Measurements from ENCODE around the gene CAPN12. TPM values are rescaled to one million over a fixed set of nuclear protein-coding genes. Genes with fewer than 3 reads are reported as not detected.

CAPN12 gene
- total RNA-seq, 2 donors from 2014 or later, result 0.74 to 0.90 TPM

DNA sequence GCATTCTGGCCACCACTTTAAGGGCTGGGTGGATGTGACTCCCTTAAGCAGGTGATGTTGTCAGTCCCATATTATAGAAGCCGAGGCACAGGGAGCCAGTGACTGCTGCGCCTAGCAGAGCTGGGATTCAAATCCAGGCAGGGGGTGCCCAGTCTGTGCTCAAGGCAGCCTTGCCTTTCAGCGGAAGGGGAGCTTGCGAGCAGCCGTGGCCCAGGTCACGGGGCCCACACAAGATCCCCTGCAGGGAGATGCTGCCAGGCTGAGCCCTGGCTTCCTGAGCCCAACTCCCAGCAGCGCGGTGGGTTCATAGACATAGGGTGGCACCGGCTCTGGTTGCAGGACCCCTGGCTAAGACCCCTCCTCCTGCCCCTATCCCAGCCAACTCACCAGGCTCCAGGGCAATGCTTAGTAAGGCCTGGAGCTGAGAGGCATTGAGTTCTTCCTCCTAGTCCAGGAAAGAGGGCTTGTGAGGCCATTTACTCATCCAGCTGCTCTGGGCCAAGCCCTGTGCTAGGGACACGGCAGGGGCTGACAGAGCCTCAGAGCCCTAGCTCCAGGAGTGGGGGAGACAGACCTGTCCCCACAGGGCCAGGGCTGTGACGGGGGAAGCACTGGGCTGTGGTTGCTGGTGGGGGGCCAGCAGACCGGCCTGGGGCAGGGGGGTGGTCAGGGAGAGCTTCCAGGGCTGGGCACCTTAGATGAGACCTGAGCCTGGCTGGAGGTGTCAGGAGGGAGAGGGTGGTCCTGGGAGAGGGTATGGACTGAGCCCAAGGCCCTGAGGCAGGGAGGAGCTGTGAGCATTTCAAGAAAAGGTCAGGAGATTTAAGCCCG, 9.6 kb downstream of the CAPN12 start:
- no peak for DNase-seq (ENCODE audit: low spot score)
- H3K4me3 ChIP-seq, result no peak overlapping the region

DNA sequence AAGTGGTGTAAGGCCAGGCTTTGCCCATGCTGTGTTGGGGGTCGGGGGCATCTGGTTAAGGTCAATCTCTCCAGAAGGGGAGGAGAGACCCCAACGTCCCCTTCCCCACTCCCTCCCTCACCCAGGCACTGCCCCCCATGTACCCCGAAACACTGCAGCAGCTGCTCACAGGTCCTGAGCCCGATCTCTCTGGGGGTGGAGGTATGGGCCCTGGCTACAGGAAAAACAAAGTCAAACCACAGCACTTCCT, 10.2 kb downstream of the CAPN12 start:
- Histone ChIP-seq H3K36me3 (peaks cover 24% of the 10 kb centered on the region), H3K27me3 (no peaks in the 10 kb centered on the region), H3K9me3 (no peaks in the 10 kb centered on the region), H3K4me1 (peaks cover 0 to 52% of the 10 kb centered on the region in 2 donors), H3K4me3 (no peak overlapping the region), H3K27ac (peak overlapping the region; percentile 63 to 71)
- no peak for DNase-seq (ENCODE audit: low spot score)
- TF ChIP-seq, protein P1, sequence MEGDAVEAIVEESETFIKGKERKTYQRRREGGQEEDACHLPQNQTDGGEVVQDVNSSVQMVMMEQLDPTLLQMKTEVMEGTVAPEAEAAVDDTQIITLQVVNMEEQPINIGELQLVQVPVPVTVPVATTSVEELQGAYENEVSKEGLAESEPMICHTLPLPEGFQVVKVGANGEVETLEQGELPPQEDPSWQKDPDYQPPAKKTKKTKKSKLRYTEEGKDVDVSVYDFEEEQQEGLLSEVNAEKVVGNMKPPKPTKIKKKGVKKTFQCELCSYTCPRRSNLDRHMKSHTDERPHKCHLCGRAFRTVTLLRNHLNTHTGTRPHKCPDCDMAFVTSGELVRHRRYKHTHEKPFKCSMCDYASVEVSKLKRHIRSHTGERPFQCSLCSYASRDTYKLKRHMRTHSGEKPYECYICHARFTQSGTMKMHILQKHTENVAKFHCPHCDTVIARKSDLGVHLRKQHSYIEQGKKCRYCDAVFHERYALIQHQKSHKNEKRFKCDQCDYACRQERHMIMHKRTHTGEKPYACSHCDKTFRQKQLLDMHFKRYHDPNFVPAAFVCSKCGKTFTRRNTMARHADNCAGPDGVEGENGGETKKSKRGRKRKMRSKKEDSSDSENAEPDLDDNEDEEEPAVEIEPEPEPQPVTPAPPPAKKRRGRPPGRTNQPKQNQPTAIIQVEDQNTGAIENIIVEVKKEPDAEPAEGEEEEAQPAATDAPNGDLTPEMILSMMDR (IDR thresholded peaks at IDR 0.05), result no peak

More for the DNA sequence above, 9.6 kb downstream of the CAPN12 start:
- H3K4me1 ChIP-seq, result peaks cover 0 to 47% of the 10 kb centered on the region in 2 donors
- H3K27me3 ChIP-seq, result no peaks in the 10 kb centered on the region
- H3K27ac ChIP-seq, result peak overlapping the region; percentile 63 to 71
- H3K36me3 ChIP-seq, result peaks cover 18% of the 10 kb centered on the region
- TF ChIP-seq, protein P1 (IDR thresholded peaks at IDR 0.05), result no peak
- no peaks in the 10 kb centered on the region for H3K9me3 ChIP-seq

DNA sequence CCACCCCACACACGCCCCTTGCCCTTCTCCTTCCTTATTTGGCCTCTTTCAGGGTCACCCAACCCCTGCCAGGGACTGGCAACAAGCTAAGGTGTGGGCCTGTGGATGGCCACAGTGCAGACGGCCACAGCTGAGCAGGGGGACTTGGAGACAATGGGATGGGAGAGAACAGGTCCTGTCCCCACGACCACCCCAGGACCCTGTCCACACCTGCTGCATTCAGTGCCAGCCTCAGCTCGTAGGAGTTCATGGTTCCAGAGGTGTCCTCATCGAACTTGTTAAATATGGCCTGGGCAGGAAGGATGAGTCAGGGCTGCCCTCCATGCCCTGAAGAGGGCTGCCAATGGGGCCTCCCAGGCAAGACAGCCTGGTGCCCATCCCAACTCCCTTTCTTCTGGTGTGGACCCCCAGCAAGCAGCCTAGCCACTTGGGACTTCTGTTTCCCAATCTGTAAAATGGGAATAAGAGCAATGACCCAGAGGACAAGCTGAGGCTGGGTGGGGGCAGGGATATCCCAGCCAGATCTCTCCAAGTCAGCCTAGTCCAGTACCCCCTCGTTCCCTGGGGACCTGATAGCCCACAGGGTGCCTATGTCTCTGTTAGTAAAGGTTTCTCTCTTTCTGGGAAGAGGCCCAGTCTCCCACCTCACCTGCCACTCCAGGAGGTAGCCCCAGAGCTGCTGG, 10.6 kb downstream of the CAPN12 start:
- H3K9me3 ChIP-seq, result no peaks in the 10 kb centered on the region
- H3K4me3 ChIP-seq, result no peak overlapping the region
- no peak for DNase-seq (ENCODE audit: low spot score)
- H3K4me1 ChIP-seq, result peaks cover 0 to 56% of the 10 kb centered on the region in 2 donors
- peak overlapping the region; percentile 63 to 71 for H3K27ac ChIP-seq
- H3K36me3 ChIP-seq, result peaks cover 28% of the 10 kb centered on the region
- TF ChIP-seq, protein P1 (IDR thresholded peaks at IDR 0.05), result no peak
- no peaks in the 10 kb centered on the region for H3K27me3 ChIP-seq

DNA sequence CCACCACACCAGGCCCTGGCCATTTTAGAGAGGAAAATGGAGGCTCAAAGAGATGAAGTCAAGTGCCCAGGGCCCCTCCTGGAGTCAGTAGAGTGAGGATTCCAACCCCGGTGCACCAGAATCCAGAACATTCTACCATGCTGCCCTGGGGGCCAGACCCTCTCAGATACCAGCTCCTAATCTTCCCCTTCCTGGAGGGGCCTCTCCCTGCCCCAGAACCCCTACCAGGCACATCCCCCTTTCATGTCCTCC, 11.1 kb downstream of the CAPN12 start:
- H3K4me1 ChIP-seq, result peaks cover 0 to 61% of the 10 kb centered on the region in 2 donors
- TF ChIP-seq, protein P1 (IDR thresholded peaks at IDR 0.05), result no peak
- no peak overlapping the region for H3K4me3 ChIP-seq
- H3K36me3 ChIP-seq, result peaks cover 31% of the 10 kb centered on the region
- no peaks in the 10 kb centered on the region for H3K9me3 ChIP-seq
- H3K27me3 ChIP-seq, result no peaks in the 10 kb centered on the region
- DNase-seq (ENCODE audit: low spot score), result no peak
- peak overlapping the region; percentile 63 to 71 for H3K27ac ChIP-seq

DNA sequence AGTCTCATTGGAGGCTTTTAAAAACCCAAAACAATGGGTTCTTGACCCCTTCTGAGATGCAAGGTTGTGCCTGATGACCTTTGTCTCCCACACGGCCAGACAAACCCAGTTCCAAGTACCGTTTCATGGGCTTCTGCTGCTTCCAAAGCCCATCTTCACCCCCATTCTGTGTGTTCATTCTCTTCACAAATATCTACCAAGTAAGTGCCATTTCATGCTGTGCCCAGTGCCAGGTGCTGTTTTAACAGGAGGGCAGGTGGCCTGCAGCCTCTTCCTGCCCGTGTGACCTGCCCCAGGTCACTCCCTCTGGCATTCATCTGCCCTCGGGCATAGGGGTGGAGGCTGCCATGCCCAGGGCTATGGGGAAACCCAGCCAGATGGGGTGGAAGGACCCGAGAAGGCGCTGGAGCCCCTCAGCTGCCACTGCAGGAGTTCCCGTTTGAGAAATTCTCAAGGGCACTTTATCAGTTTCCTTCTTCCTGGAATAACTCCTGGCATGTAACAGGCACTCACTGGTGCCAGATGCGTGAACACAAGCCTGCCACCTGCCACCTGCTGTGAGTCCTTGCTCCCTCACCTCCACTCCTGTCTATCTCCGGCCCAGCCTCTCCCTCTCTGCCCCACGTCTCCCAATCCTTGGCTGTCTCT, 12.5 kb downstream of the CAPN12 start:
- Histone ChIP-seq H3K4me3 (no peak overlapping the region), H3K27ac (peak overlapping the region; percentile 63 to 71), H3K4me1 (peaks cover 0 to 74% of the 10 kb centered on the region in 2 donors), H3K9me3 (no peaks in the 10 kb centered on the region), H3K27me3 (no peaks in the 10 kb centered on the region), H3K36me3 (peaks cover 45% of the 10 kb centered on the region)
- DNase-seq (ENCODE audit: low spot score), result no peak
- TF ChIP-seq, protein P1 (IDR thresholded peaks at IDR 0.05), result no peak

Measured in right atrium auricular region (tissue), 2 donors.